ENCODE data around the gene BANP. TPM values are rescaled to one million over a fixed set of nuclear protein-coding genes. Genes with fewer than 3 reads are reported as not detected.
"Not testable (repeated sequence)": the region's sequence is repeated elsewhere in the genome, so short reads cannot be mapped to it uniquely, and the experiment has no call there.

Gene BANP
- total RNA-seq, 1 donor = 15.5 TPM

- TF ChIP-seq CTCF (IDR thresholded peaks at IDR 0.05; ENCODE audit: insufficient read depth, low read length) = no peak
- no peak for DNase-seq (ENCODE audit: low read depth)
- H3K4me3 ChIP-seq (ENCODE audit: low read depth, low read length) = no peak overlapping the region
These were observed 33.5 kb downstream of the BANP start for GRCh38 chr16:87984632-87985267.

GRCh38 chr16:87985493-87985892 is 34.3 kb downstream of the BANP start:
- not testable (repeated sequence) for DNase-seq (ENCODE audit: low read depth); H3K4me3 ChIP-seq (ENCODE audit: low read depth, low read length)

- peak; percentile 40 for DNase-seq (ENCODE audit: low read depth)
- H3K4me3 ChIP-seq (ENCODE audit: low read depth, low read length) = not testable (repeated sequence)
These were observed 35.2 kb downstream of the BANP start for GRCh38 chr16:87986361-87986849.

GRCh38 chr16:87988596-87988995 is 37.4 kb downstream of the BANP start:
- DNase-seq (ENCODE audit: low read depth) = not testable (repeated sequence)

GRCh38 chr16:87990254-87990653 is 39.0 kb downstream of the BANP start:
- not testable (repeated sequence) for DNase-seq (ENCODE audit: low read depth); H3K4me3 ChIP-seq (ENCODE audit: low read depth, low read length)

More at GRCh38 chr16:87988596-87988995, 37.4 kb downstream of the BANP start:
- H3K4me3 ChIP-seq (ENCODE audit: low read depth, low read length) = not testable (repeated sequence)

GRCh38 chr16:87992142-87992541 is 40.9 kb downstream of the BANP start:
- DNase-seq (ENCODE audit: low read depth); H3K4me3 ChIP-seq (ENCODE audit: low read depth, low read length): not testable (repeated sequence)

GRCh38 chr16:87993901-87994300 is 42.7 kb downstream of the BANP start:
- DNase-seq (ENCODE audit: low read depth) = no peak
- H3K4me3 ChIP-seq (ENCODE audit: low read depth, low read length) = no peak overlapping the region
- TF ChIP-seq CTCF (IDR thresholded peaks at IDR 0.05; ENCODE audit: insufficient read depth, low read length) = no peak

GRCh38 chr16:87995644-87996043 is 44.4 kb downstream of the BANP start:
- no peak for TF ChIP-seq CTCF (IDR thresholded peaks at IDR 0.05; ENCODE audit: insufficient read depth, low read length)
- no peak for DNase-seq (ENCODE audit: low read depth)
- no peak overlapping the region for H3K4me3 ChIP-seq (ENCODE audit: low read depth, low read length)

- no peak overlapping the region for H3K4me3 ChIP-seq (ENCODE audit: low read depth, low read length)
- DNase-seq (ENCODE audit: low read depth) = no peak
- no peak for TF ChIP-seq CTCF (IDR thresholded peaks at IDR 0.05; ENCODE audit: insufficient read depth, low read length)
These were observed 46.0 kb downstream of the BANP start for GRCh38 chr16:87996962-87997880.

GRCh38 chr16:87998184-87998793 is 47.1 kb downstream of the BANP start:
- DNase-seq (ENCODE audit: low read depth) = not testable (repeated sequence)

GRCh38 chr16:87998992-87999391 is 47.8 kb downstream of the BANP start:
- H3K4me3 ChIP-seq (ENCODE audit: low read depth, low read length); DNase-seq (ENCODE audit: low read depth): not testable (repeated sequence)

More at GRCh38 chr16:87998184-87998793, 47.1 kb downstream of the BANP start:
- not testable (repeated sequence) for H3K4me3 ChIP-seq (ENCODE audit: low read depth, low read length)

Data from fibroblast of the aortic adventitia (primary cell).